Spleen (tissue), 11 donors: ENCODE data around the gene SUMO3. TPM values are rescaled to one million over a fixed set of nuclear protein-coding genes. Genes with fewer than 3 reads are reported as not detected.
A peak's percentile ranks its signal among the peaks of the same experiment; 100 is the strongest.

Source experiments
- DNase-seq: peaks from one replicate; pipeline ENCODE4 v3.0.0-alpha.2; 2020
- H3K27ac ChIP-seq, 8 donors: fragments of 200-600 bp; sonication (generic) in 7 of 8; 1 replicate in 4 of 8; 2 replicates in 4 of 8; pipeline versions ENCODE4 v1.5.0 to v1.8.0; 2016 to 2021; ENCODE audit warnings: inconsistent platforms in 4 of 8, mild to moderate bottlenecking in 4 of 8, moderate library complexity in 1 of 8
- H3K27me3 ChIP-seq, 7 donors: fragments of 200-600 bp; sonication (generic) in 6 of 7; replicated peaks in 1 of 7; 1 replicate in 4 of 7; 2 replicates in 3 of 7; pipeline versions ENCODE4 v1.5.0 to v1.8.0; 2016 to 2021; ENCODE audit warnings: inconsistent platforms in 3 of 7, mild to moderate bottlenecking in 1 of 7
- H3K36me3 ChIP-seq, 6 donors: fragments of 200-600 bp; sonication (generic) in 5 of 6; 1 replicate in 4 of 6; 2 replicates in 2 of 6; pipeline versions ENCODE4 v1.5.0 to v1.8.0; 2016 to 2021; ENCODE audit warnings: inconsistent platforms in 2 of 6
- H3K4me1 ChIP-seq, 6 donors: fragments of 200-600 bp; sonication (generic) in 5 of 6; 1 replicate in 3 of 6; 2 replicates in 3 of 6; pipeline versions ENCODE4 v1.5.0 to v1.8.0; 2016 to 2021; ENCODE audit warnings: inconsistent platforms in 3 of 6
- H3K4me3 ChIP-seq, 8 donors: fragments of 200-600 bp; sonication (generic) in 7 of 8; 1 replicate in 4 of 8; 2 replicates in 4 of 8; pipeline versions ENCODE4 v1.5.0 to v1.8.0; 2016 to 2021; ENCODE audit warnings: inconsistent platforms in 4 of 8, mild to moderate bottlenecking in 4 of 8, moderate library complexity in 2 of 8
- H3K9me3 ChIP-seq, 8 donors: fragments of 200-600 bp; sonication (generic) in 7 of 8; 1 replicate in 4 of 8; 2 replicates in 4 of 8; pipeline versions ENCODE4 v1.5.0 to v1.8.0; 2016 to 2021; ENCODE audit warnings: inconsistent platforms in 4 of 8
- CTCF ChIP-seq, 11 experiments: fragments of 200-600 bp in 7 of 11; fragments of 450-650 bp in 4 of 11; sonication (generic) in 4 of 11; IDR thresholded peaks in 8 of 11; conservative IDR thresholded peaks in 3 of 11; 1 replicate in 7 of 11; 2 replicates in 4 of 11; pipeline versions ENCODE4 v1.4.0 to v1.8.0; 2016 to 2021; ENCODE audit warnings: antibody characterized with exemption in 11 of 11, inconsistent platforms in 4 of 11, mild to moderate bottlenecking in 1 of 11
- POLR2A ChIP-seq, 3 donors: fragments of 450-650 bp; IDR thresholded peaks; one replicate each; pipeline ENCODE4 v1.5.1; 2017; ENCODE audit warnings: antibody characterized with exemption in 3 of 3, mild to moderate bottlenecking in 1 of 3
- POLR2AphosphoS5 ChIP-seq, 3 donors: sonication (generic); formaldehyde crosslinking; IDR thresholded peaks; one replicate each; pipeline ENCODE4 v1.5.1; 2017; ENCODE audit warnings: antibody characterized with exemption in 3 of 3
- WGBS, 5 donors: extraction: QIAGEN DNeasy Blood & Tissue Kit in 3 of 5; methylation state at CpG; one replicate each; pipeline versions ENCODE4 v1.1.5 to v1.1.7; 2013 to 2018; 5-methylcytosine and 5-hydroxymethylcytosine counted together
- intact Hi-C: fragments of 100-400 bp; cut with DNase I; formaldehyde crosslinking; loops from one replicate; pipeline ENCODE4 v1.15.0; 2023; ENCODE audit warnings: low total_unique reads
- polyA plus RNA-seq, 3 donors: library from polyadenylated mRNA; stranded (reverse); fragments of 200-250 nt; gene quantifications; one replicate each; pipeline ENCODE4 v1.2.1, GENCODE V29; 2013
- total RNA-seq, 7 donors: library from RNA; depleted of rRNA in 3 of 7; stranded (reverse); fragments of >200 nt in 3 of 7; fragmentation: NEBNext Ultra II Directional in 4 of 7; extraction: Animal tissue kit (Norgen Biotek cat#: 25700) in 4 of 7; gene quantifications; one replicate each; pipeline versions ENCODE4 v1.1.0 to v1.2.1, GENCODE V29; 2016 to 2021
- donor health status: healthy with polysubstance abuse.
- donor health status: DM: no; HTN: no; CAD: no; lungs with moderate emphysema.
- donor health status: DM: no; HTN: no; CAD: no.
- donor health status: Bipolar disorder and iron deficiency.
- donor health status: healthy.
- donor health status: DM: no; HTN: no; CAD: no.
- donor health status: DM: yes; HTN: yes; CAD: no.

Gene SUMO3
- total and polyA plus RNA-seq, 10 donors: 38.2 to 101 (median 68.4) TPM

DNA sequence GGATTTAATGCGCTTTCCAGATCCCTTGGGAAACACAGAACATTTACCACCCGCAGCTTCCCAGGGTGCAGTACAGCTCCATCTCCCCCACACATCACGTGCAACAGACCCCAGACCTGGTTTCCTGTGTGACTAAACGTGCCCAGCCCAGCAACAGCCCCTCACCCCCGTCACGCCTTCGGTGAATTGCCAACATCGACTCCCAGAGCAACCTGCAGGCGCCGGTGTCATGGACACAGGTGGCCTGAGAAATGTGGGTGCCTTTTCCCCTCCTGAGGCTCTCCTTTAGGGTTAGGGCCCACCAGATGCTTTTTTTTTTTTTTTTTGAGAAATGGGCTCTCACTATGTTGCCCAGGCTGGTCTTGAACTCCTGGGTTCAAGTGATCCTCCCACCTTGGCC lies 24.2 kb upstream of the SUMO3 start:
- Histone ChIP-seq H3K9me3 (no peaks in the 10 kb centered on the region), H3K27ac (no peak overlapping the region), H3K4me1 (peaks cover 16 to 21% (median 21%) of the 10 kb centered on the region in 6 donors), H3K36me3 (no peaks in the 10 kb centered on the region), H3K27me3 (peaks cover 0 to 28% (median 0%) of the 10 kb centered on the region in 7 donors), H3K4me3 (no peak overlapping the region)
- 80 to 87% (median 84%) methylated on average over 10 of the region's 10 CpGs for WGBS, 5 donors
- intact Hi-C loops: no loop called here
- TF ChIP-seq CTCF (IDR thresholded peaks at IDR 0.05 in 8 of 11, conservative IDR thresholded peaks at IDR 0.05 in 3 of 11) (no peak), POLR2A (IDR thresholded peaks at IDR 0.05) (no peak), POLR2AphosphoS5 (IDR thresholded peaks at IDR 0.05) (no peak)
- DNase-seq: no peak

DNA sequence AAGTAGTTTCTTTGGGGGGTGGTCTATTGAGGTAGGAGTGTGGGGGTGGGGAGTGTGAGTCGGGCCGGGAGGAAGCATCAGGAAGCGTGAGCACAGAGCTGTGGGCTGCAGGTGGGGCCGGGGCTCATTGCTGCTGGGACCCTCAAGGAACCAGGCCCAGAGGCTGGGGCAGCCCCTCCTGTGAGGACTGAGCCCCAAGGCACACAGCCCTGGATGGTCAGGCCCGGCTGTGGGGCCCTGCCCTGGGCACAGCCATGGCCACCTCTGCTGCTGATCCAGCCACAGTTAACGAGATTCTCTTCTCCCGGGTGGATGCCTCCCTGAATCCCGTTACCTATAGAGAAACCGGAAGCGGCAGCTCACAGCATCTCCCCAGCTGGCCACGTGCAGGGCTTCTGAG lies 22.9 kb upstream of the SUMO3 start:
- intact Hi-C loops: no loop called here
- Histone ChIP-seq H3K4me3 (no peak overlapping the region), H3K27ac (no peak overlapping the region), H3K9me3 (no peaks in the 10 kb centered on the region), H3K27me3 (peaks cover 0 to 32% (median 0%) of the 10 kb centered on the region in 7 donors), H3K4me1 (peaks cover 3 to 13% (median 7%) of the 10 kb centered on the region in 6 donors), H3K36me3 (no peaks in the 10 kb centered on the region)
- WGBS, 5 donors: 60 to 86% (median 81%) methylated on average over 10 to 11 of the region's 11 CpGs
- no peak for DNase-seq
- TF ChIP-seq POLR2AphosphoS5 (IDR thresholded peaks at IDR 0.05): no peak
- TF ChIP-seq POLR2A (IDR thresholded peaks at IDR 0.05): no peak
- no peak for TF ChIP-seq CTCF (IDR thresholded peaks at IDR 0.05 in 8 of 11, conservative IDR thresholded peaks at IDR 0.05 in 3 of 11)

GRCh38 chr21:44838951-44839350 lies 21.1 kb upstream of the SUMO3 start:
- WGBS, 5 donors: 75 to 93% (median 83%) methylated on average over 6 to 9 of the region's 9 CpGs
- Histone ChIP-seq H3K4me3 (no peak overlapping the region), H3K4me1 (peaks cover 0 to 5% (median 0%) of the 10 kb centered on the region in 6 donors), H3K36me3 (no peaks in the 10 kb centered on the region), H3K27me3 (peaks cover 0 to 17% (median 0%) of the 10 kb centered on the region in 7 donors), H3K27ac (no peak overlapping the region), H3K9me3 (no peaks in the 10 kb centered on the region)
- TF ChIP-seq POLR2A (IDR thresholded peaks at IDR 0.05): no peak
- TF ChIP-seq POLR2AphosphoS5 (IDR thresholded peaks at IDR 0.05): no peak
- TF ChIP-seq CTCF (IDR thresholded peaks at IDR 0.05 in 8 of 11, conservative IDR thresholded peaks at IDR 0.05 in 3 of 11): no peak
- DNase-seq: no peak
- intact Hi-C loops: no loop called here

DNA sequence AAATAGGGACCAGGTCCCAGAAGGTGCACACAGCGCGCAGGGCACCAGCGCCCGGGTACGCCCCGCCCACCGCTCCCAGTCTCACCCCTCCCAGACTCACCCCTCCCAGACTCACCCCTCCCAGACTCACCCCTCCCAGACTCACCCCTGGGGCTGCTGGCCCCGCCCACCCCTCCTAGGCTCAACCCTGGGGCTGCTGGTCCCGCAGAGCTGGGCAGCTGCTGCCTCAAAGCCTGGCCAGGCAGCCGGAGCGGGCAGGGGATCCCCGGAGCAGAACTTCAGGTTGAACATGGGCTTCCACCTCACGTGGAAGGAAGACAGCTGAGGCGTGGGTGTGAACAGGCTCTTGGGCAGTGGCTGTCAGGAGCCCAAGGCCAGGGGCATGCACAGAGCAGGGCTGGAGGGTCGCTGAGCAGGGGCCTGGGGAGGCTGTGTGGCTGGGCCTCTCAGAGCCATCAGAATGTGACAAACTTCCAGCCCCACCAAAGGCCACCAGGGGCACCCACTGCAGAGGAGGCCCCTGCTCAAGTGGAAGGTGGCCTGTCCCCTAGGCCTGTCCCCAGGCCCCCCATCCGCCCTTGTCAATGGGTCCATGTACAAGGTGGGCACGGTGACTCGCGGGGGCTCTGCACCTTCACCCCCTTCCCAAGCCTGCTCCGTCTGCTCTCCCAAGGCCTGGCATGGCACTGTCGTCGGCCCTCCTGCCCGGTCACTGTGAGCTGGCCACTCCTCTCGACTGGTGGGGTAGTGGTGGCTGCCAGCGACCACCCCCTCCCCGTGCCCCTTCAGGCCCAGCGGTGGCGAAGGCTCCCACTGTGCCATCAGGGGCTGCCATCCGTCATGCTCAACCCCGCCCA lies 20.4 kb upstream of the SUMO3 start:
- TF ChIP-seq CTCF (IDR thresholded peaks at IDR 0.05 in 8 of 11, conservative IDR thresholded peaks at IDR 0.05 in 3 of 11) (no peak), POLR2AphosphoS5 (IDR thresholded peaks at IDR 0.05) (no peak), POLR2A (IDR thresholded peaks at IDR 0.05) (no peak)
- Histone ChIP-seq H3K9me3 (no peaks in the 10 kb centered on the region), H3K4me1 (peaks cover 0 to 5% (median 0%) of the 10 kb centered on the region in 6 donors), H3K4me3 (no peak overlapping the region), H3K27ac (no peak overlapping the region), H3K36me3 (no peaks in the 10 kb centered on the region), H3K27me3 (peaks cover 0 to 17% (median 0%) of the 10 kb centered on the region in 7 donors)
- intact Hi-C loops: no loop called here
- WGBS, 5 donors: 82 to 93% (median 85%) methylated on average over 26 to 30 of the region's 30 CpGs
- DNase-seq: peak; percentile 62
